GM19455 (cell line): ENCODE data around the gene ARHGAP44.

Source experiments
- ATAC-seq: cut with Tn5 transposase; IDR thresholded peaks from one replicate; pipeline ENCODE4 v1.9.1; 2021; ENCODE audit not compliant: unreplicated experiment

Gene ARHGAP44

DNA sequence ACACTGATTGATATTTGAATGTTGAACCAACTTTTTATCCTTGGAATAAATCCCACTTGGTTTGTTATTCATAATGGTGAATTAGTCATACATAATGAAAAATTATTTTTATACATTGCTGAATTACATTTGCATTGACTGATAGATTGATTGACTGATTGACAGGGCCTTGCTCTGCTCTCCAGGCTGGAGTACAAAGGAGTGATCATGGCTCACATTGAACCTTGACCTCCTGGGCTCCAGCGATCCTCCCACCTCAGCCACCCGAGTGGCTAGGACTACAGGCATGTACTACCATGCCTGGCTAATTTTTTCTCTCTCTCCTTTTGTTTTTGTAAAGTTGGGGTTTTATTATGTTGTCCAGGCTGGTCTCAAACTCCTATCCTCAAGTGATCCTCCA lies 97.8 kb downstream of the ARHGAP44 start:
- ATAC-seq = no peak

DNA sequence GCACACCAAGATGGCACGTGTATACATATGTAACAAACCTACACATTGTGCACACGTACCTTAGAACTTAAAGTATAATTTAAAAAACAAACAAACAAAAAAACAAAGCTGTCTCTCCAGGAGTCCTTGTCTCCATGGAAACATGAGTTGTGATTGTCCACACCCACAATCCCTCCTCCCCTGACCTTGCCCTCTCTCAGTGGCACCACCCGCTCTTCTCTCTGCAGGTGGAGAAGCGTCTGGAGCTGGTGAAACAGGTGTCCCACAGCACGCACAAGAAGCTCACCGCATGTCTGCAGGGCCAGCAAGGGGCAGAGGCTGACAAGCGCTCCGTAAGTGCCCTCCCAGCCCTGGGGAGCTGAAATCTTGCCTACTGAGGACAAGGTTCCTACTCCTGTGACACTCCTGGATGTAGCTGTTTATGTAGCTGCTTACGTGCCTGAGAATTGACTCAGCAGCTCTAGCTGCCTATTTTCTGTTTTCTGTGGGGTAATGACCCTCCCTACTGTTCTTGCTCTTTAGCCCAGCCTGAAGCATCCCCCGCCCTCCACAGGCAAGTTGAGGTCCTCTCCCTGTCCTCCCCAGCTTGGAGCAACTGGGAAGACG lies 107.0 kb downstream of the ARHGAP44 start:
- ATAC-seq = no peak

DNA sequence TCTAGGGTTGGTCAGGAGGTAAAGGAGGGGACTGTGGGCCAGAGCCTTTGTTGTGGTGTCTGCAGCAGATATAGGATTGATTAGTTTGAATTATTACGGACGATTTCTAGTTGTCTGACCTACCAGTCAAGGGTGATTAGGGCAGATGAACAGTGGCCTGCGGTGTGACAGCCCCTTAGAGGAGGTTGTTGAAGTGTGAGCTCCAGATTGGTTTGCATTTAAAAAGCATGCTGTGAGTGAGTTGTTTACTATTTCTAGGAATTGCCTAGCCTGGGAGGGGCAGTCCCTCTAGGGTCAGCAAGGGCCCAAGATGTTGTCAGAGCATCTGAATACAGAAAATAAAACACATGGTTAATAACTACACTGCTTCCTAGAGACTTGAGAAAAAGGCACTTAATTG lies 108.8 kb downstream of the ARHGAP44 start:
- ATAC-seq = no peak

DNA sequence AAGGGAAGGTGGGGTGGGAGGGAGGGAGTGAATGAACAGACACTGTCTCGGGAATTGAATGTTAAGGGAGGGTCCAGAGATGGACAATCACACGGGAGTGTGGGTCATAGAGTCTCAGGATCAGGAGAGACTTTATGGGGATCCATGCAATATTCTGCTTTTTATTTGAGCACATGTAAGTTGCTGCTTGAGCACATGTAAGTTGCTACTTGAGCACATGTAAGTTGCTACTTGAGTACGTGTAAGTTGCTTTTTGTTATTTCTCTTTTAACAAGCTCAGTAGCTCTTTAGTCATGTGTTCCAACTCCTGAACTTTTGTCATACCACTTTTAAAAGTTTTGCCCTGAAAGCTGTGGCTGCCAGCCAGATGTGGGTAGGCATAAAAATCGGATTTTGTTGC lies 110.3 kb downstream of the ARHGAP44 start:
- ATAC-seq = no peak

DNA sequence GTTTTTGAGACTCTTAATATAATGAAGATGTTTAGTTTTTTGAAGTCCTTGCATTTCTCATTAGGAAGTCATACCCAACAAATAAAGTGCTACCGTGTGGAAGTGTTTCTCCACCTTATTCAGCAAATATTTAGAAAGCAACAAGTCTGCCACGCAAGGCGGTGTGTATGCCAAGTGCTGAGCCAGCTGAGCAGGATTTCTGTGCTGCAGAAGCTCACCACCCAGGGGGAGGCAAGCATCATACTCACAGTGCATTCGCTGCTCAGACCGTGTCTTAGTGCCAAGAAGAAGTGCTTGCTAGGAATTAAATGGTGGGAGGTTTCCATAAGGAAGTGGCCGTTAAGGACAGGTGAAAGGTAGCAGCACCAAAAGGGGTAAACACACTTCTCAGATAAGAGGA lies 111.2 kb downstream of the ARHGAP44 start:
- no peak for ATAC-seq

DNA sequence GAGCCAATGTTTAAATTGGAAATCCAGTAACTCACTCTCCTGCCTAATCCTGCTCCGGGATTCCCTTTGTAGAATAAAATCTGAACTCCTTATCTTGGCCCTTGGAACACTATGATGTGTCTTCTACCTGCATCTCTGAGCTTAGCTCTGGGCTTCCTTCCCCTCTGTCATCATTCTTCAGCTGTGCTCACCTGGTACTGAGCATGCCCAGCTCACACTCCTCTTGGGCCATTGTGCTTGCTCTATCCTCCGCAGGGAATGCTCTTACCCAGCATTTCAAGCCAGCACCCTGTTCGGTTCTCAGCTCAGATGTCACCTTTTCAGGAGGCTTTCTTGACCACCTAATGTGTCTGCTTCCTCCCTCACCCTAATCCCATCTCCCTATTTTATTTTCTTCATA lies 112.7 kb downstream of the ARHGAP44 start:
- no peak for ATAC-seq

DNA sequence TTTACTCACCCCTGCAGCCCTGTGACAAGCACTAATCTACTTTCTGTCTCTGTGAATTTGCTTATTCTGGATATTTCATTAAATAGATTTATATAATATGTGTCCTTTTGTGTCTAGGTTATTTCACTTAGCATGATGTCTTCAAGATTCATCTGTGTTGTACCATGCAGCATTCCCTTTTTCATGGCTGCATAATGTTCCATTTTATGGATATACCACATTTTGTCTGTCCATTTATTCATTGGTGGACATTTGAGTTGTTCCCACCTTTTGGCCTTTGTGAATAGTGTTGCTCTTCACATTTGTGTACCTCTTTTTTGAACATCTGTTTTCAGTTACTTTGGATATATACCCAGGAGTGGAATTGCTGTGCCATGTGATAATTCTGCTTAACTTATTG lies 118.2 kb downstream of the ARHGAP44 start:
- ATAC-seq = no peak

DNA sequence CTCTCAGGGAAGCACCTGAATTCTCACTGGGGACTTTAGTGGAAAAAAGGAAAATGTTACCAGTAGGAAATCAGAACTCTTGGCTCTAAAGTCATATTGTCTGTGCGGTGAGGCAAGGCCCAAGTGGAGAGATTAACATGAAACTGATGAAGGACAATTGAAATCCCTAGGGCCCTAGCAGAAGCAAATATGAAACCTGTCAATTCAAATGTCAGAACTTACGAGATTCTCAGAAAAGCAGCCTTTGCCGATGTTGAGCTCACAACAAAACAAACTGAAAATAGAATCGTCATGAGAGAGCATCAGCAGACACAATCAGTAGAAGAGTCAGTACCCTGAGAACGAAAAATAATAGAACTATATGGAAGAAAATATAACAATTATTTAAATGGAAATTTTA lies 119.7 kb downstream of the ARHGAP44 start:
- no peak for ATAC-seq

DNA sequence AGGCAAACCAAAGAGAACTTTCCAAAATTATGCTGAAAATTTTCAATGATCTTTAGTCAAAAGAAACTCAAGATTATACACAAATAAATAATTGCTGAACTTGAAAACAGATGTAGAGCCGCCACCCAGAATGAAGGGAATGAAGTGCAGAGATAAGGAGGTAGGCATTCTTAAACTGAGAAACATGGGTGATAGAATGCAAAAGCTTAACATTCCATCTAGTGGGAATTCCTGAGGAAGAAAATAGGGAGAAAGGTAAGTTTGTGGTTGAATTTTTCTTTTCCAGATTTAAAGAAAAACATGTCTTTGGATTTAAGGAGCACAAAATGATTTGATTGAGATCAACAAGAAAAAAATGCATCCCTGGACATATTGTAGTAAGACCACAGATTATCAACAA lies 120.2 kb downstream of the ARHGAP44 start:
- ATAC-seq = no peak

DNA sequence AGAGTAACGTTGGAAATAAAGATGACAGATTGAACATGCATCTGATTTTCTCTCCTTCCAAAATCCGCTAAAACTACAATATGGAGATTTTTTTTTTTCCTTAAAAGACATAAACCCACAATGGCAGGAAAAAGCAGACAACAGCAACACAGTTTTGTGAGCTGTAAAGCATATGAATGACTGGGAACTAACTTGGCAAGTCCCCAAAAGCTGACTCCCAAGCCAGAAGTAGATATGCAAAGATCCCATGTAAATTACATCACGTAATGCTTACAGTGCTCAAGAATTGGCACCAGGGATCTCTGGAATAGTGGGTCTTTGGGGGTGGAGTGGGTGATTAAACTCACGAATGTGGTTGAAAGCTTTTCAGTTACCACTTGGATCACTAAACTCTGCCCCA lies 121.9 kb downstream of the ARHGAP44 start:
- ATAC-seq = no peak

DNA sequence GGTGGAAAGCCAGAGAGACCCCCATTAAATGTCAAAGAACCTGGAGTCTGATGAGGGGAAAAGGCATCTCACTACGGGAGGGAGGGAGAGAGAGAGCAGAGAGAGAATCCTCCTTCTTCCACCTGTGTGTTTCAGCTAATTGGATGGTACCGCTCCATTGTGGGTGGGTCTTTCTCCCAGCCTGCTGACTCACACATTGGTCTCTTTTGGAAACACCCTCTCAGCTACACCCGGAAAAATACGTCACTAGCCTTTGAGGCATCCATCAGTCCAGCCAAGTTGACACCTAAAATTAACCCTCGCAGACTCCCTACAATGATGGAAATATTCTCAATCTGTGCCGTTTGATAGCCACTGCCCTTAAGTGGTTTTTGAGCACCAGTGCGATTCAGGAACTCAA lies 128.1 kb downstream of the ARHGAP44 start:
- no peak for ATAC-seq

DNA sequence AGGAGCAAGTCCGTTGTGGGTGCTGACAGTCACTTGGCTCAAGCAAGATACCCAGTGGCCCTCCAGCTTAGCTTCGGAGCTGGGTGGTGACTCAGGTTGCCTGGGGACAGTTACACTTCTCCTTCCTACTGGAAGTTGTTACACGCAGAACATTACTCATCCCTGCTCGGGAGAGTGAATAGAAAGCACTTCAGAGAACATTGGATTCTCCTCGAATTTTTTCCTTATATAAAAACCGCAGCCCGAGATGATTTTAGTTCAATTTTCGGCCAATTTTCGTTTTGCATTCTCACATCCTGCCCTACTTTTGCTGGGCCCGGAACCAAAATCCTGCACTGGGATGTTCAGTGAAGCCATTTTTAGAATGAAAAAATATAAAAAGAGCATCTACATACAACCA lies 128.8 kb downstream of the ARHGAP44 start:
- ATAC-seq = no peak

DNA sequence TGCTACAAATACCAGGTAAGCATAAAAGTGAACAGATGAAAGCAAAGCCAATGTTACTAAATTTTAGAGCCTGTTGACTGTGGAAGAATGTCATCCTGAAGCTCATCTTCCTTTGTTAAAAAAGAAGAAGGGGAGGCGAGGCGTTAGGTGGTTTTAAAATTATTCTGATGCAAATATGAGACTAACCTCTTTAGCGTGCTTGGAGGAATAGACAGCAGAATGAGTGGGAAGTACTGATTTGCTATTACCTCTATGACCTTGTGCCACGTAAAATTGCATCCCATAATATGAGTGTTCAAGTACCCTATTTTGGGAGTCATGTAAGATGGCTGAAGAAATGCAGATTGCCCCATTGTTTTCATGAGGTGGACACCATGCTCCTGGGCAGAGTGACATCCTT lies 132.8 kb downstream of the ARHGAP44 start:
- ATAC-seq = no peak

DNA sequence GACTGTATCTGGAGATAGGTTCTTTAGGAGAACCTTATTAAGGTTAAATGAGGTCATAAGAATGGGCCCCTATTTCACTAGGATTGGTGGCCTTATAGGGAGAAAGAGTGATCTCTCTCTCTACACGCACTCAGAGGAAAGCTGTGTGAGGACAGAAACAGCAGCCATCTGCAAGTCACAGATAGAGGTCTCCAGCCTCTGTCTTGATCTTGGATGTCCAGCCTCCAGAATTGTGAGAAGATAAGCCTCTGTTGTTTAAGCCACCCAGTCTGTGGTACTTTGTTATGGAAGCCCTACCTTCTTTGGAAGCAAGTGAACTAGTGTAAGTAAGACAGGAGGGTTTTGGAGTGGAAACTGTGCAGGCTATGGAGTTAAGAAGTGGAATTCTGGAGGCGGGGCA lies 135.3 kb downstream of the ARHGAP44 start:
- ATAC-seq = no peak

DNA sequence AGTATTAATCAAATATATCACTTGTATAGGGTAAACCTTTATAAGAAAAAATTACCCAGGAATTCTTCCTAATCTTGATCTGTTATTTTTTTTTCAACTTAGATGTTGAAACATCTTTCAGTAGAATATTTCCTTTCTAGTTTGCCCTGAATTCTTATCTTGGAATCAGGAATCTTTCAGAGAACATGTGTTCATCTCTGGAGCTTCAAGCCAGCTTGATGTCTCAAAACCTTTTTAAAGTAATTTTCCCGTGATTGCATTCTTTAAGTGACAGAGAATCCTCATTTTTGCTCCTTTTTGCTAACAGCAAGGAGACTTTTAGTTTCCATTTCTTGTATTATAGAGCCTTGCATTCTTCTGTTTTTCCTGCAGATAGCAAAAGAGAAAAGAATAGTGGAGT lies 137.7 kb downstream of the ARHGAP44 start:
- no peak for ATAC-seq

DNA sequence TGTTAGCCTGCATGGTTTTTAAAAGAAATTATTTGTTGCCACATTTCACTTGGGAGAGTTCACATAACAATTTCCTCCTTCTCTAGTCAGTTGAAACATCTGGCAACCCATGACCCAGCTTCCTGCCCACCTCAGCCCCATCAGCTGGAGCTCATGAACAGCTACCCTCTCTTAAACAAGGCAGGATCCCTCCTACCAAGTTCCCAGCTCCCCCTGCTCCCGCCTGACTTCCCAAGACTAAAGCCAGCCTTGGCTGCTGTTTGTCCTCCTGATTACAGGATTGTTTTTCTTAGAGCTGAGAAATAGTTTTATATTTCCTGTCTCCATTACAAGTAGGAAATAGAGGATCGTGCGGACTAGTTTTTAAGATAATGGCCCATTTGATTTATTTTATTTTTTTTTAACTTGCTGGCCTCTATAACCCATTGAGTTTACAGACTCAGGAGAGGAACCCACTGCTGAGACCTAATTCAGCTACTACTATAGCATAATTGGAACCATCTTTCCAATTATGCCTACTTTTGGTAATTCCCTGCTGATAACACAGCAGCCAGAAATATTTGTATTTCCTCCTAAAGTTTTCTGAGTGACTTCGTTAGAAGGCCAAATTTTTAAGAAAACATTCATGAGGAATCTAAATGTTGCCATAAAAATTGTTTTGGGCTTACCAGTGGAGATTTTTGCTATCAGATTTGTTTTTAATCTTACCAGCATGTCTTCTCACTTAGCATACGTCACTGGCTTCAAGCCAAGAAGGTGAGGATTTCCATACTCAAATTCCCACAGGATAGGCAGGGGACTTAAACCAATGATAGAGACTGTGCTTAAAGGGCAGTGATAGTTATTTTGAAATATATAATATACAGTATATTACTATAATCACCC lies 138.5 kb downstream of the ARHGAP44 start:
- ATAC-seq = no peak

DNA sequence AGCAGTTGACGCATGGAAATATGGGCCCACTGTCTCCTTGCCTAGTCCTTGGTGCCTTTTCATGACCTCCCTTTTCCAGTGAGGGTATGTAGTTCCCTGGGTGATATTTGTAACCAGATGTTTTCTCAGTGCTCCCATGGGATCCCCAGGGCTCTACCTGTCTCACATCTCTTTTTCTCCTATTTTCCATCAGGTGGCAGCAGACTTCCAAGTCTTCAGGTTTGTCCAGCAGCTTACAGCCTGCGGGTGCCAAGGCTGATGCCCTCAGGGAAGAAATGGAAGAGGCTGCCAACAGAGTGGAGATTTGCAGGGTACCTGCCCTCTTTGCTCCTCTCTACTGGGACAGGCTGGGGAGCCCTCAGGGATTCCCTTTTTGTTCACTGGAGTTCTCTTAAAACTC lies 139.4 kb downstream of the ARHGAP44 start:
- no peak for ATAC-seq

DNA sequence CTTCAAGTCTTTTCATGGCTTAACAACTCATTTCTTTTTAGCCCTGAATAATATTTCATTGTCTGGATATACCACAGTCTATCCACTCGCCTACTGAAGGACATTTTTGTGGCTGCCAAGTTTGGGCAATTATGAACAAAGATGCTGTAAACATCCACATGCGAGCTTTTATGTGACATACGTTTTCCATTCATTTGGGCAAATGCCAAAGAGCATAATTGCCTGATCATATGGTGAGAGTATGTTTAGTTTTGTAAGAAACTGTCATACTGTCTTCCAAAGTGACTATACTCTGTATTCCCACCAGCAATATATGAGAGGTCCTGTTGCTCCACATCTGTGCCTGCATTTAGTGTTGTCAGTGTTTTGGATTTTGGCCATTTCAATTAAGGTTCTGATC lies 147.2 kb downstream of the ARHGAP44 start:
- no peak for ATAC-seq

DNA sequence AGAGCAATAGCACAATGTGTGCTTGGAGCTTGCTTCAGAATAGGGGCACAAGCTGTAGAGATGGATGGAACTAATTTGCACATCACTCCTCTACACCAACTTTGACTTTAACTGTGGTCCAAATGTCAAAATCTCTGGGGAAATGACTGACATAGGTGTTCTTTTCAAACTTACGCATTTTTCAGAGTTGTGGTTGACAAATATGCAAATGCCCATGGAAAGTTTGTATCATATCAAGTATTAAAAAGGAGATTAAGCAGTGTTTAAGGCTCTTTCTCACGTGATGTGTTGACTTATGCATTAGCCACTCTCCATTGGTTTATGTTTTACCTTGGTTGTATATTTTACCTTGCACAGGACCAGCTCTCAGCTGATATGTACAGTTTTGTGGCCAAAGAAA lies 151.4 kb downstream of the ARHGAP44 start:
- no peak for ATAC-seq

DNA sequence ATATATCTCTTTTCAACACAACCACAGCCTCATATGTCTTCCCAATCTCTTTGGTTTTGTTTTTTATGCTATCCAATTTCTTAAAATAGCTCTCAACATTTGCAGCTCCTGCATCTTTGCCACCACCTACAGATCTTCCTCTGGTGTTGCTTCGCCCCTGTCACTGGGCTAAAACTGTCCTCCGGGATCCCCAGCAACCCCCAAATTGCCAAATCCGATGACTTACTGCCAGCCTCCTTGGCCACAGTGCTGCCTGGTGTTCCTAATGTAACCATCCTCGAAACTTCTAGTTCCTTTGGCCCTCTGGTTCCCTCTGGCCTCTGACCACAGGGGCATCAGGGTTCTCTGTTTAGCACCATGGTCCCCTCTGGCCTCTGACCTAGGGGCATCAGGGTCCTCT lies 157.7 kb downstream of the ARHGAP44 start:
- no peak for ATAC-seq

DNA sequence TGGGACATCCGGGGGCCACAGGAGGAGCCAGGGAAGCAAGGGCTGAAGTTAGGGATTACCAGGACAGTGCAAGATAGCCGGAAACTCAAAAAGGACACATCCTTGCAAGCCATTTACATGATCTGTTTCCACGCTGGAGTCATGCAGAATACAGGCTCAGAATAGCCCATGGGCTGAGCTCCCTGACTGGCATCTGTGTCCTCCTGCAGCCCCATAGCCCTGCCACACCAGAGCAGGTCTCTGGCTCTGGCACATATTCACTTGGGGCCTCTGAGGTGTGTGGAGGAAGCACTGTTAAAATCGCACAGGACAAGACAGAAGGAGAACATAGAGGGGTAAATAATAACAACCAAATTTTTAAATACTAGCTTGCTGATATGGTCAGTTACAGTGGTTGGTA lies 162.7 kb downstream of the ARHGAP44 start:
- no peak for ATAC-seq

DNA sequence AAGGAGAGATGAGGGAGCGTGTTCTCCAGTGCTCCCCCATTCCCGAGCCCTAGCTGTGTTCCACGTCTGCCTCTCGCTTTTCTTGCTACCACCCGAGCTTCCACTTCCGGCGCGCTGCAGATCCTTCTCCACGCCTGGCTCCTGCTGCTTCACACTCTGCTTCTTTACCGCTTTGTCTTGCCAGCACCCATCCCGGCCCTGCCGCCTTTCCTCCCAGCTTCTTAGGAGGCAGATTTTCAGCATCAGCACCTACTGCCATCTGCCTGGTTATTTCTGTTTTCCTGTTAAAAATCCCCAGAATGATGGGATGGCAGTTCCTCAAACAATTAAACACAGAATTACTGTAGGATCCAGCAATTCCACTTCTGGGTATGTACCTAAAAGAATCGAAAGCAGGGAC lies 163.9 kb downstream of the ARHGAP44 start:
- no peak for ATAC-seq

DNA sequence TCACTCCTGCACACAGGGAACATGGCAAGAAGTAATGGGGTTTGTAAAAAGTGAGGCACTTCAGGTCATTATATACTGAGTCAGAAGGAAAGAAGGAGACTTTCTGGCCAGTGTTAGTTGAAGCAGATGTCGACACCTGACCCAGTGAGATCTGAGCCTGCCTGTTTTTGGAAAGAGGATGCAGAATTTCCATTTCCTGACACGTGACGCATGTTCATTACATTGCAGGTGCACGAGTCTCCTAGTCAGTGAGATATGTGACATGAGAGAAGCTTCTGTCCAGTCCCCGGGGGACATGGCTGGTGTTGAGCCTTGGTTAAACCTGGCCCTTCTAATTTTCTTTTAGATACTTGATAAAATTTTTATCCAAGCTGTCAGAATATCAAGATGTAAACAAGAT lies 166.2 kb downstream of the ARHGAP44 start:
- no peak for ATAC-seq
